LNCAP (cell line): ENCODE measurements around the gene ABO.

Experiments used
- TF ChIP-seq, protein P1 (sequence below): fragments of 450-650 bp; IDR thresholded peaks from 2 replicates; pipeline ENCODE4 v1.5.1; 2017; ENCODE audit warnings: mild to moderate bottlenecking

ABO gene

DNA sequence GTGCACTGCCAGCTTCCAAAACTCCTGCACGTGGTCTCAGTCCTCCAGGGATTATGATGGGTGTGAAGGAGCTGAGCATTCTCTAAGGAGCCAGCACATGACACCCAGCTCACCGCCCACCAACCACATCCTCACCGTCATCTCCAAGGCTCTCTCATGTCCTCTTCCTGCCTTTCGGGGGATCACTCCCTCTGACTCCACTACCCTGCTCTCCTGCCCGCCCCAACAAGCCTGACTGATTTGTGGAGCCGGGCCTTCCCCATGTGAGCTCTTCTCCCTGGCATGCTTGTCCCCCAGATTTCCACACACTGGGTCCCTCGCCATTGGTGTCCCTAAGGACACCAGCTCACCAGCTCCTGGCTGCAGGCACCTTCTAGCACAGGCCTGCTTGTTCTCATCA is 1.9 kb downstream of the ABO start:
- TF ChIP-seq, protein P1, sequence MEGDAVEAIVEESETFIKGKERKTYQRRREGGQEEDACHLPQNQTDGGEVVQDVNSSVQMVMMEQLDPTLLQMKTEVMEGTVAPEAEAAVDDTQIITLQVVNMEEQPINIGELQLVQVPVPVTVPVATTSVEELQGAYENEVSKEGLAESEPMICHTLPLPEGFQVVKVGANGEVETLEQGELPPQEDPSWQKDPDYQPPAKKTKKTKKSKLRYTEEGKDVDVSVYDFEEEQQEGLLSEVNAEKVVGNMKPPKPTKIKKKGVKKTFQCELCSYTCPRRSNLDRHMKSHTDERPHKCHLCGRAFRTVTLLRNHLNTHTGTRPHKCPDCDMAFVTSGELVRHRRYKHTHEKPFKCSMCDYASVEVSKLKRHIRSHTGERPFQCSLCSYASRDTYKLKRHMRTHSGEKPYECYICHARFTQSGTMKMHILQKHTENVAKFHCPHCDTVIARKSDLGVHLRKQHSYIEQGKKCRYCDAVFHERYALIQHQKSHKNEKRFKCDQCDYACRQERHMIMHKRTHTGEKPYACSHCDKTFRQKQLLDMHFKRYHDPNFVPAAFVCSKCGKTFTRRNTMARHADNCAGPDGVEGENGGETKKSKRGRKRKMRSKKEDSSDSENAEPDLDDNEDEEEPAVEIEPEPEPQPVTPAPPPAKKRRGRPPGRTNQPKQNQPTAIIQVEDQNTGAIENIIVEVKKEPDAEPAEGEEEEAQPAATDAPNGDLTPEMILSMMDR, result no peak

DNA sequence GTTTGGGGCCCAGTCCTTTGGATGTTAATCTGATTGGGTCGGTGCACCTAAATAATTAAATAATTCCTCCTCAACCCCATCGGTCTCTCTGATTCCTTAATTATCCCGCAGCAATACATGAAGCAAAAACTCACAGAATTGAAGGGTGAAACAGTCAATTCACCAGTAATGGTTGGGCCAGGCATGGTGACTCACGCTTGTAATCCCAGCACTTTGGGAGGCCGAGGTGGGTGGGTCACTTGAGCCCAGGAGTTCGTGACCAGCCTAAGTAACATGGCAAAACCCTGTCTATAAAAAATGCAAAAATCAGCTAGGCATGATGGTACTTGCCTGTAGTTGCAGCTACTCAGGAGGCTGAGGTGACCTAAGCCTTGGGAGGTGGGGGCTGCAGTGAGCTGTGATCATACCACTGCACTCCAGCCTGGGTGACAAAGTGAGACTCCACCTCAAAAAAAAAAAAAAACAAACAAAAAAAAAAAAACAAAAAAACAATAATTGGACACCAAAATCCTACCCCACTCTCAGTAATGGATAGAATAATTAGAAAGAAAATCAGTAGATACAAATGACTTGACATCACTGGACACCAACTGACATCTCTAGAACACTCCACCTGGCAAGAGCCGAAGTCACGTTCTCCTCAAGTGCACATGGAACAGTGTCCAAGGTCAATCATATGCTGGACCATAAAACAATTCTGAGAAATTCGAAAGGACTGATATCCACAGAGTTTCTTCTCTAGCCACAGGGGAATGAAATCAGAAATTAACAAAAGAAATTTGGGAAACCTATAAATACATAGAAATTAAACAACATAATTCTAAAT is 5.3 kb downstream of the ABO start:
- TF ChIP-seq, protein P1, result no peak

DNA sequence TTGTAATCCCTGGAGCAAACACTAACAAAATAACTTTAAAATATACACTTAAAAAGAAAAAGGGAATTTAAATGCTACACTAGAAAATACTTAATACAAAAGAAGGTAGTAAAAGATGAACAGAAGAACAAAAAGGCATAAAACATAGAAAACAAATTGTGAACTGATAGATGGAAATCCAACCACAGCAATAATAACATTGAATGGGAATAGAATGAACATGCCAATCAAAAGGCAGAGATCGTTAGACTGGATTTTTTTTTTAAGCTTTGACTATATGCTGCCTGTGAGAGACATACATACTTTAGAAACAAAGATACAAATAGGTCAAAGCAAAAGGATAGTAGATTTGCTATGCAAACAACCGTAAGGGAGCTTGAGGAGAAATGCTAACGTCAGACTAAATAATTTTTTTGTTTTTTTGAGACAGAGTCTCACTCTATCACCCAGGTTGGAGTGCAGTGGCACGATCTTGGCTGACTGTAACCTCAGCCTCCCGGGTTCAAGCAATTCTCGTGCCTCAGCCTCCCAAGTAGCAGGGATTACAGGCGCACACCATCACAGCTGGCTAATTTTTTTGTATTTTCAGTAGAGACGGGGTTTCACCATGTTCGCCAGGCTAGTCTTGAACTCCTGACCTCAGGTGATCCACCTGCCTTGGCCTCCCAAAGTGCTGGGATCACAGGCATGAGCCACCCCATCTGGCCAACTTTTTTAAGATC is 6.5 kb downstream of the ABO start:
- TF ChIP-seq, protein P1, result no peak

DNA sequence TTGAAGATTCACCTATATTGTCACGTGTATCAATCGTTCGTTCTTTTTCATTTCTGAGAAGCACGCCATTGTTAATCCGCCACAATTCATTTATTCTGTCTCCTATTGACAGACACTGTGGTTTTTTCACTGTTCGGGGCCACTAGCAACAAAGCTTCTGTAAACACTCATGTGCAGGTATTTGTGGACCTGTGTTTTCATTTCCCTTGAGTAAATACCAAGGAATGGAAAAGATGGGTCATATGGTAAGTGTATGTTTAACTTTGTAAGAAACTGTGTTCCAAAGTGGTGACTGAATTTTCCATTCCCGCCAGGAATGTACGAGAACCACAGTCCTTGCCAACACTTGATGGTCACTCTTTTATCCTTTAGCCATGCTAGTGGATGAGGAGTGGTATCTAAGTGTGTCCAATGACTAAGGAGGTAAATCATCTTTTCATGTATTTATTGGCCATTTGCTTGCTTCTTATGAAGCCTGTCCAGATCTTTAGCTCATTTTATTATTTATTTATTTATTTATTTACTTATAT is 10.7 kb downstream of the ABO start:
- TF ChIP-seq, protein P1, result no peak

- TF ChIP-seq, protein P1, result no peak
These were observed 11.4 kb downstream of the ABO start for GRCh38 chr9:133263557-133263956.

- TF ChIP-seq, protein P1, result no peak
These were observed 12.8 kb downstream of the ABO start for GRCh38 chr9:133262226-133262625.

- TF ChIP-seq, protein P1, result no peak
These were observed 13.3 kb downstream of the ABO start for GRCh38 chr9:133261753-133262120.
